HEK293T (cell line): Measurements from ENCODE around the gene ZNF541.

Source experiments
- FOXK2 ChIP-seq: fragments of 450-650 bp; IDR thresholded peaks from 2 replicates; pipeline ENCODE4 v1.6.1; 2016; ENCODE audit warnings: mild to moderate bottlenecking
- HDGF ChIP-seq: fragments of 450-650 bp; IDR thresholded peaks from 2 replicates; pipeline ENCODE4 v1.6.1; 2017; ENCODE audit warnings: antibody characterized with exemption, borderline replicate concordance

- TF ChIP-seq FOXK2 (no peak), HDGF (no peak)
These were observed 3.6 kb downstream of the ZNF541 start for GRCh38 chr19:47569331-47569730.
